CD1c-positive myeloid dendritic cell (primary cell): ENCODE data around the gene BOLA2B.
A peak's percentile ranks its signal among the peaks of the same experiment; 100 is the strongest.
"Not testable (repeated sequence)": the region's sequence is repeated elsewhere in the genome, so short reads cannot be mapped to it uniquely, and the experiment has no call there.

Experiments
- DNase-seq: peaks from one replicate; pipeline ENCODE4 v3.0.0-alpha.2; 2016; ENCODE audit errors: extremely low spot score

The BOLA2B gene

GRCh38 chr16:30184096-30184890 lies 9.2 kb downstream of the BOLA2B start:
- DNase-seq: peak; percentile 65

GRCh38 chr16:30183233-30184095 lies 10.0 kb downstream of the BOLA2B start, which contains the start of gene CORO1A:
TSS of gene CORO1A (plus strand) at chr16:30183602. CDS start at chr16:30185210, 1,608 bp downstream.
- peak; percentile 87 for DNase-seq

- DNase-seq: no peak
Observed at GRCh38 chr16:30180741-30181140, 12.7 kb downstream of the BOLA2B start.

GRCh38 chr16:30179931-30180330 lies 13.5 kb downstream of the BOLA2B start:
- DNase-seq: no peak

GRCh38 chr16:30179195-30179594 lies 14.3 kb downstream of the BOLA2B start:
- no peak for DNase-seq

DNA sequence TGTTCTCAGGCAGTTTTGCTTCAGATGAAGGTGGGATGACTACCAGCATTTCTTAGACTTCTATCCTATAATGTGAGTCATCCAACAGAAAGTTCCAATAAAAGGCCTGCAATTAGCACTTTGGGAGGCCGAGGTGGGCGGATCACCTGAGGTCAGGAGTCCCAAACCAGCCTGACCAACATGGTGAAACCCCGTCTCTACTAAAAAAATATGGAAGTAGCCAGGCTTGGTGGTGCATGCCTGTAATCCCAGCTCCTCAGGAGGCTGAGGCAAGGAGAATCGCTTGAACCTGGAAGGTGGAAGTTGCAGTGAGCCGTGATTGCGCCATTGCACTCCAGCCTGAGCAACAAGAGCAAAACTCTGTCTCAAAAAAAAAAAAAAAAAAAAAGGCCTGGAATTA lies 16.6 kb downstream of the BOLA2B start:
- peak; percentile 39 for DNase-seq

- DNase-seq: no peak
Observed at GRCh38 chr16:30173054-30173453, 20.4 kb downstream of the BOLA2B start.

DNA sequence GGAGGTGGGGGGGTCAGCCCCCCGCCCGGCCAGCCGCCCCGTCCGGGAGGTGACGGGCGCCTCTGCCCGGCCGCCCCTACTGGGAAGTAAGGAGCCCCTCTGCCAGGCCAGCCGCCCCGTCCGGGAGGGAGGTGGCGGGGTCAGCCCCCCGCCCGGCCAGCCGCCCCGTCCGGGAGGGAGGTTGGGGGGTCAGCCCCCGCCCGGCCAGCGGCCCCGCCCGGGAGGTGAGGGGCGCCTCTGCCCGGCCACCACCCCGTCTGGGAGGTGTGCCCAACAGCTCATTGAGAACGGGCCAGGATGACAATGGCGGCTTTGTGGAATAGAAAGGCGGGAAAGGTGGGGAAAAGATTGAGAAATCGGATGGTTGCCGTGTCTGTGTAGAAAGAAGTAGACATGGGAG lies 23.3 kb downstream of the BOLA2B start:
- DNase-seq: not testable (repeated sequence)

- DNase-seq: not testable (repeated sequence)
Observed at GRCh38 chr16:30169416-30169815, 24.1 kb downstream of the BOLA2B start.

DNA sequence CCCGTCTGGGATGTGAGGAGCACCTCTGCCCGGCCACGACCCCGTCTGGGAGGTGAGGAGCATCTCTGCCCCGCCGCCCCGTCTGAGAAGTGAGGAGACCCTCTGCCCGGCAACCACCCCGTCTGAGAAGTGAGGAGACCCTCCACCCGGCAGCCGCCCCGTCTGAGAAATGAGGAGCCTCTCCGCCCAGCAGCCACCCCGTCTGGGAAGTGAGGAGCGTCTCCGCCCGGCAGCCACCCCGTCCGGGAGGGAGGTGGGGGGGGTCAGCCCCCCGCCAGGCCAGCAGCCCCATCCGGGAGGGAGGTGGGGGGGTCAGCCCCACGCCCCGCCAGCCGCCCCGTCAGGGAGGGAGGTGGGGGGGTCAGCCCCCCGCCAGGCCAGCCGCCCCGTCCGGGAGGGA lies 24.7 kb downstream of the BOLA2B start:
- DNase-seq: not testable (repeated sequence)

DNA sequence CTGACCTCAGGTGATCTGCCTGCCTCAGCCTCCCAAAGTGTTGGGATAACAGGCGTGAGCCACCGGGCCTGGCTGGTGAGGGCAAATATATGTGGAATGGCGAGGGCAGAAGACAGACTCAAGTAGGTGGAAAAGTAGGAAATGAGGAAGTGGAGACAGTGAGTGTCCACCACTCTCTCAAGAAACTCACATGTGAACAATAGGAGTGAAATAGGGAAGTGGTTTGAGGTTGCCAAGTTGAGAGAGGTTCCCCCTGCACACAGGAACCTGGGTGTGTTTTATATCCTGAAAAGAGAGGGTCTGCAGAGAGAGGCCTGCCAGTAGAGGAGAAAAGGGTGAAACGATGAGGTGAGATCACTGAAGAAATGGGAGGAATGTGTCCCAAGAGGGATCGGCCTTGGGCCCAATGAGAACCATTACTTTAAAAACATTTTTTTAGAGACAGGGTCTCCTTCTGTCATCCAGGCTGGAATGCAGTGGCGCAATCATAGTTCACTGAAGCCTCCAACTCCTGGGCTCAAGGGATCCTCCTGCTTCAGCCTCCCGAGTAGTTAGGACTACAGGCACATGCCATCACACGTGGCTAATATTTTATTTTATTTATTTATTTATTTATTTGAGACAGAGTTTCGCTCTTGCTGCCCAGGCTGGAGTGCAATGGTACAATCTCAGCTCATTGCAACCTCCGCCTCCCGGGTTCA lies 27.1 kb downstream of the BOLA2B start:
- peak; percentile 86 for DNase-seq

DNA sequence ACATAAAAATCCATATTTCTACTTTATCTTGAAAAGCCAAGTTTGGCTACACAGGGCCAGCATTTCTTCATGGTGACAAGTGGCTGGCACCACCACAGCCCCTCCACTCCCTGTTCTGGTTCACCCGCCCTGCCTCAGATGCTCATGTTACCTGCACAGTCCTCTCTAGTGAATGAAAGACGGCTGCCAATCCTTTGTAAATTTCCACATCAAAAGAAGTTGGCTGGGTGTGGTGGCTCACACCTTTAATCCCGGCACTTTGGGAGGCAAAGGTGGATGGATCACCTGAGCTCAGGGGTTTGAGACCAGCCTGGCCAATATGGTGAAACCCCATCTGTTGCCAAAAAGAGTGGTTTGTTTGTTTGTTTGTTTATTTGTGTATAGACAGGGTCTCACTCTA lies 29.9 kb downstream of the BOLA2B start:
- no peak for DNase-seq

- DNase-seq: no peak
Observed at GRCh38 chr16:30157214-30157613, 36.3 kb downstream of the BOLA2B start.

- no peak for DNase-seq
Observed at GRCh38 chr16:30155188-30155587, 38.3 kb downstream of the BOLA2B start.

DNA sequence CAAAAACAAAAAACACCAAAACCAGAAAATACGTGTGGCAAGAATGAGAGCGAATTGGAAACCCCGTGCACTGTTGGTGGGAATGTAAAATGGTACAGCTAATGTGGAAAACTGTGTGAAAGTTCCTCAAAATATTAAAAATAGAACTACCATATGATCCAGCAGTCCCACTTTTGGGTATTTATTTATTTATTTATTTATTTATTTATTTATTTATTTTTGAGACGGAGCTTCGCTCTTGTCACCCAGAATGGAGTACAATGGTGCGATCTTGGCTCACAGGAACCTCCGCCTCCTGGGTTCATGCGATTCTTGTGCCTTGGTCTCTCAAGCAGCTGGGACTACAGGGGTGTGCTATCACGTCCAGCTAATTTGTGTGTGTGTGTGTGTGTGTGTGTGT lies 40.9 kb downstream of the BOLA2B start:
- DNase-seq: no peak

GRCh38 chr16:30151091-30151490 lies 42.4 kb downstream of the BOLA2B start:
- no peak for DNase-seq

DNA sequence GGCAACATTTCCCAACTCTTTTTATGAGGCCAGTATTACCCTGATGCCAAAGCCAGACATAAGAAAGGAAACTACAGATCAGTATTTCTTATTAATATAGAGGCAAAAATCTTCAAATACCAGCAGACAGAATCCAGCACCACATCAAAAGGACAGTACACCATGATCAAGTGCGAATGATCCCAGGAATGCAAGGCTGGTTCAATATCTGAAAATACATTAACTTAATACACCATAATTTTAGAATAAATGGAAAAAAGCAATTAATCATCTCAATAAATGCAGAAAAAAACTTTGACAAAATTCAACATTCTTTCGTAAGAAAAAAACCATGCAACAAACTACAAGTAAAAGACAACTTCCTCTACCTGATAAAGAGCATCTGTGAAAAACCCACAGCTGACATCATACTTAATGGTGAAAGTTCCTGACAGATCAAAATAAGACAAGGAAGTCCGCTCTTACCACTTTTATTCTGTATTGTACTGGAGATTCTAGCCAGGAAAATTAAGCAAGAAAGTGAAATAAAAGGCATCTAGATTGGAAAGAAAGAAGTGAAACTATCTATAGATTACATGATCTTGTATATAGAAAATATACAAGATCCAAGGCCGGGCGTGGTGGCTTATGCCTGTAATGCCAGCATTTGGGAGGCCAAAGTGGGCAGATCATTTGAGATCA lies 44.1 kb downstream of the BOLA2B start:
- DNase-seq: peak; percentile 78

DNA sequence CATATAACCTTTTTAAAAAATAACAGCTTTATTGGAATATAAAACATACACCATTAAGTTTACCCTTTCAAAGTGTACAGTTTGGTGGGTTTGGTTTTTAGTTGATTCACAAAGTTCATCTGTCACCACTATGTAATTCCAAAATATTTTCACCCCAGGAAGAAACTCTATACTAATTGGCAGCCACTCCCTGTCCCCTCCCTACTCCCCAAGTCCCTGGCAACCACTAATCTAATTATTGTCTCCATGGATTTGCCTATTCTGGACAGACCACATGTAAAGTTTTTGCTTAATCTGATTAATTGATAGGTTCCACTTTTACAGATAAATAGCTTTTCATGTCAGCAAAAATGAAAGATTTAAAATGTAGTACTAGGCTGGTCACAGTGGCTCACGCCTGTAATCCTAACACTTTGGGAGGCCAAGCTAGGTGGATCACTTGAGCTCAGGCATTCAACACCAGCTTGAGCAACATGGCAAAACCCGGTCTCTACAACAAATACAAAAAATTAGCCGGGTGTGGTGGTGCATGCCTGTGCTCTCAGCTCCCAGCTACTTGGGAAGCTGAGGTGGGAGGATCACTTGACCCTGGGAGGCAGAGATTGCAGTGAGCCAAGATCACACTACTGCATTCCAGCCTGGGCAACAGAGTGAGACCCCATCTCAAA lies 45.5 kb downstream of the BOLA2B start:
- DNase-seq: no peak

GRCh38 chr16:30145657-30146056 lies 47.8 kb downstream of the BOLA2B start:
- no peak for DNase-seq

- no peak for DNase-seq
Observed at GRCh38 chr16:30144917-30145316, 48.5 kb downstream of the BOLA2B start.

- DNase-seq: no peak
Observed at GRCh38 chr16:30144017-30144416, 49.4 kb downstream of the BOLA2B start.
